Measurements from ENCODE around the gene PRG3.

GRCh38 chr11:57424137-57424791 lies 43.3 kb upstream of the PRG3 start:
- TF ChIP-seq CTCF (conservative IDR thresholded peaks at IDR 0.05): no peak
- TF ChIP-seq EZH2 (IDR thresholded peaks at IDR 0.05; ENCODE audit: low read depth): no peak

Measured in PC-9 (cell line).